NCI-H2081 (cell line): ENCODE measurements around the gene HIPK2.
"Not testable (repeated sequence)": the region's sequence is repeated elsewhere in the genome, so short reads cannot be mapped to it uniquely, and the experiment has no call there.

ENCODE experiments used
- DNase-seq, 2 experiments: peaks; one replicate each; lab custom pipeline; 2025; lab: John Stamatoyannopoulos, UW

HIPK2 gene

DNA sequence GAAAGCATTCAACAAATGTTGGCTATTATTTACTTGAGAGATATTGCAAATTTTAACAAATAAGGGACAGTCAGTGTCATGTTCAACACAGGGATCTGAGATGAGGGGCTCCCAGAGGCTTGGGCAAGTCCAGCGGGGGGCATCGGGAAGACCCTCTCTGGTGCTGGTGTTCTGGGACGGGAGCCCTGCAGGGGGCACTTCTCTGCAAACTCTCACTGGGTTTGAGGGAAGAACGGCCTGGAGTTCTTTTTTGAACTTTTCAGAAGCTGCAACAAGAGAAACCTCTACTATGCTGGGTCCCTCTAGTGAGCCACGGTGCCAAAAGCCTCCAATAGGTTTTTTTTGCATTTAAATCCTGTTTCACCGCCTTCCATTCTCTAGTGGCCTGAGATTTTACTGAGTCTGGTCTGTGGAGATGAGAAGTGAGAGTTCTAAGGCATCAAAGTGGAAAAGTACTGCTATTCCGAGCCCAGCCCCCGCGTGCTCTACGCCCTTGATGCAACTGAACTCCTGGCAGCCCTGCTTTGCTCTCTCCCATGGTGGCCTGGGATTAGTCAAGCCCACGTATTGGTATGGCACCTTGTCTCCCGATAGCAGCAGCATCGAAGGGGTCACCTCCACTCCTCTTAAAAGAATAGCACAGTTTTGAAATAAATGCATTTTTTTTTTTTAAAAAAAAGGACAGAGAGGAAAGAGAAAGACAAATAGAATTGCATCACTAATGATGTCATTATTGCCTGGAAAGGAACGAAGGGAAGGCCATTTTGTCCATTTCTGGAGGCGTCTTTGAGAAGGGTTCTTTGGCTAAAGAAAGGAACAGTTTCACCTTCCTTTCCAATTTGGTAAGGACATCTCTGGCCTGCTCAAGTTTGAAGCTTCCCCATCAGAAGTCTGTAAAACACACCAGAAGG lies 210.8 kb downstream of the HIPK2 start:
- no peak for DNase-seq

- DNase-seq = no peak
Measured at GRCh38 chr7:139566075-139566474, 211.7 kb downstream of the HIPK2 start.

GRCh38 chr7:139563856-139564255 lies 213.9 kb downstream of the HIPK2 start:
- no peak for DNase-seq

GRCh38 chr7:139562961-139563565 lies 214.7 kb downstream of the HIPK2 start:
- no peak for DNase-seq

DNA sequence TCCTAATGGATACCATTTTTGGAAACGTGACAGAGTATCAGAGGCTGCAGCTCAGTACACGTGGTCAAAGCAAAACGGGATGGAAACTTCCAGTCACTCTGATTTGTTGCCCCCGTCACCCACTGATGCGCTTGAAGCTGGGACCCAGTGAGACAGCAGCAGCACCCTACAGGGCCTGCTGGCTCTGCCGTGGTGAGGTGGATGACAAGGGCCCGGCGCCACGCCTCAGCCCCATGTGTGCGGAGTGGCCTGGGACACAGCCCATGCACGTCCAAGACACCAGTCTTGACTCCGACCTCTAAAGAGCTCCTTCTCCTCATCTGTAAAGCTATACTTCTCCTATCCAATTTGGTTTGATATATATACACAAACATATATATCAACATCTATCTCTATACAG lies 215.3 kb downstream of the HIPK2 start:
- no peak for DNase-seq

DNA sequence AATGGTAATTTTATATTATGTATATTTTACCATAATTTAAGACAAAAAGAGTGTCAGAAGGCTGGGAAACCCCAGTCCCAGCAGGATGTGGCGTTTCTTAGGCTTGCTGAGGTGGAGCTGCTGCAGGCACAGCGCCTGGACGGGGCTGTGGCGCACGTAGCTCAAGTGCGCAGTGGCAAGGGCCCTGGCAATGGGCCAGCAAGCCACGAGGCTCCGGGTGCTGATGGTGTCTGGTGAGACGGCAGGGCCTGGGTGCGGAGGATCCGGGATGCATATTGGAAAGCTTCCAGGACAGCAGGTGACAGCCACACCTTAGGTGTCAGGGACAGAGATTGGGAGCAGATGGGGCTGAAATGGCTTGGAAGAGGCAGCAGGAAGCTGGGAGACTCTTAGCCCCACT lies 217.1 kb downstream of the HIPK2 start:
- DNase-seq = peak in 1 of 2 experiments; percentile 49

DNA sequence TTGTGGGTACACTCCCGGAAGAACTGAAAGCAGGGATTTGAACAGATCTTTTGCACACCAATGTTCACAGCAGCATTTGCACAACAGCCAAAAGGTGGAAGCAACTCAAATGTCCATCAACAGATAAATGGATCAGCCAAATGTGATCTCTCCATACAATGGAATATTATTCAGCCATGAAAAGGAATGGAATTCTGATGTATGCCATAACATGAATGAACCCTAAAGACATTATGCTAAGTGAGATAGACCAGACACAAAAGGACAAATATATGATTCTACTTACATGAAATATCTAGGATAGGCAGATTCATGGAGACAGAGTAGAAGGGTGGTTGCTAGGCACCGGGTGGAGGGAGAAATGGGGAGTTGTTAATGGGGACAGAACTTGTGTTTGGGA lies 217.6 kb downstream of the HIPK2 start:
- no peak for DNase-seq

- DNase-seq = no peak
Measured at GRCh38 chr7:139559364-139560105, 218.3 kb downstream of the HIPK2 start.

GRCh38 chr7:139557857-139558581 lies 219.8 kb downstream of the HIPK2 start:
- DNase-seq = no peak

DNA sequence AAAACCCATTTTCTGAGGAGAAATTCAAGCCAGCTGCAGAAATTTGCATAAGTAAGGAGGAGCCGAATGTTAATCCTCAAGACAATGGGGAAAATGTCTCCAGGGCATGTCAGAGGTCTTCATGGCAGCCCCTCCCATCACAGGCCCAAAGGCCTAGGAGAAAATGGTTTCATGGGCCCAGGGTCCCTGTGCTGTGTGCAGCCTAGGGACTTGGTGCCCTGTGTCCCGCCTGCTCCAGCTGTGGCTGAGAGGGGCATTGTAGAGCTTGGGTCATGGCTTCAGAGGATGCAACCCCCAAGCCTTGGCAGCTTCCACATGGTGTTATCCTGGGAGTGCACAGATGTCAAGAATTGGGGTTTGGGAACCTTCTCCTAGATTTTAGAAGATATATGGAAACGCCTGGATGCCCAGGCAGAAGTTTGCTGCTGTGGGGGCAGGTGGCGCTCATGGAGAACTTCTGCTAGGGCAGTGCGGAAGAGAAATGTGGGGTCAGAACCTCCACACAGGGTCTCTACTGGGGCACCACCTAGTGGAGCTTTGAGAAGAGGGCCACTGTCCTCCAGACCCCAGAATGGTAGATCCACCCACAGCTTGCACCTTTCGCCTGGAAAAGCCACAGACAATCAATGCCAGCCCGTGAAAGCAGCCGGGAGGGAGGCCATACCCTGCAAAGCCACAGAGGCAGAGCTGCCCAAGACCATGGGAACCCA lies 223.7 kb downstream of the HIPK2 start:
- DNase-seq = not testable (repeated sequence)

DNA sequence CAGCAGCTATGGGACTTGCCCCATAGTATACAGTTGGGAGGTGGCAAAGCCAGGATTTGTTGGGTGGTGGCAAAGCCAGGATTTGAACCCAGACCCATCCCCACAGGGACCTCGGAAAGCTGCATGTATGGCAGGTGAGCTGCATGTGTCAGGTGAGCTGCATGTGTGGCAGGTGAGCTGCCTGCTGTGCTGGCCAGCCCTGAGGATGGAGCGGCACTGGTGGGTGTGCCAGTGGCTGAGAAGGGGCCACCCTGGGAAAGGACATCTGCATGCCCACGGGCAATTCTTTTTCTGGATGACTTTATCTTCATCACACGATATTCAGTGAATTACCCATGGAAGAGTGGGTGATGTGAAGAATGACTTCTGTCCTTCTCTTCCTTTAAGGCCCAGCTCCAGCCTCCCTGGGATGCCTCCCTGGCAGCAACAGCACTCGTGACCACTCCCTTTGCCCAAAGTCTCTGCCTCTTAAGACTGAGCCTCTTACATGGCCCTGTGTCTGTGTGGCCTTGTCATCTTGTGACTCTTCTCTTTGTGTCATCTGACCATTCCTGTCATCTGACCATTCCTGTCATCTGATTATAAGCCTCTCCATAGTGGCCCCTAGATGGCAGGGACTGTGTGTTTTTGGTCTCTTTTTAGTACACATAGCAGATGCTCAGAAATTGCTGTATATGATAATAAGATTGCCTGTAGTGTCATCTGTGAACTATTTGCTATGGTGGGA lies 229.3 kb downstream of the HIPK2 start:
- DNase-seq = no peak

GRCh38 chr7:139544645-139545044 lies 233.2 kb downstream of the HIPK2 start:
- DNase-seq = no peak

GRCh38 chr7:139543801-139544603 lies 233.8 kb downstream of the HIPK2 start:
- DNase-seq = no peak

- no peak for DNase-seq
Measured at GRCh38 chr7:139542308-139543151, 235.3 kb downstream of the HIPK2 start.

DNA sequence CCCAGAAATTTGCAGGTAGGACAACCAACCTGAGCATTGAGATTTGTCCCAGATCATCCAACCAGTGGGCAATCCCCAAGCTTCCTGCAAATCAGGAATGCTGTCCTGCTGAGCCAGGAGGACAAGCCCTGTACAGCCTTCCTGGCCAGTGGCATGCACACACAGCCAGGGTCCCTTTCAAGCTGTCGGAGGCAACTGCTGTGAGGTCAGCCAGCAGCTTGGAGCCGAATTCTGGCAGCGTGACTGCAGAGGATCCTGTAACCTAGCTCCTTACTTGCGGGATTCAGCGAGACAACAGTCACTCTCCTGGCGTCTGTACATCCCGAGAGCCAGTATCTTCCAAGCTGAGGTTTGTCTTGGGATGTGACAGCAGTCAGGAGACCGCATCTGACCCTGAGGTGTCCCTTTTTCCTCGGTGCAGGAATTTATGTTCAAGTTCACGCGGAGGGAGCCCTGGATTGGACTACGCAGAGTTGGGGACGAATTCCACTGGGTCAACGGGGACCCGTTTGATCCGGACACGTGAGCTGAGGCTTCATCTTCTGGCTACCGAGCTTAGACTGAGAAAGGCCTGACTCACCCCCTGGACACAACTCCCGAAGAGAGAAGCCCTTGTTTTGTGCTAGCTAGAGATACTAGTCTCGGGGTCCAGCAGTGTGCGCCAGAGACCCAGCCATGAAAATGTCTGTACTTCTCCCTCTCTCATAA lies 236.0 kb downstream of the HIPK2 start:
- no peak for DNase-seq

DNA sequence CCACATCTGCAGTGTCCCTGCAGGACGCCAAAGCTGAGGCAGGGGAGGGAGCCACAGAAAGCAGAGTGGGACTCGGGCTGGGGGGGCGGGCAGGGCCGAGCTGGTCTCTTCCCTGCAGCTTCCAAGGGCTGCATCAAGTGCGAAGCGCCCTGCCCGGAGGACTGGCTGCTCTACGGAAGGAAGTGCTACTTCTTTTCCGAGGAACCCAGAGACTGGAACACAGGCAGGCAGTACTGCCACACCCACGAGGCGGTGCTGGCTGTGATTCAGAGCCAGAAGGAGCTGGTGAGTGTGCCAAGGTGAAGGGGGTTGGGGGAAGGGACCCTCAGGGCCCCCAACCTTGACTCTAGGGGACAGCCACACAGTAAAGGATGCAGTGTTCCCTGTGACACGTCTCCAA lies 237.6 kb downstream of the HIPK2 start:
- DNase-seq = no peak

- DNase-seq = no peak
Measured at GRCh38 chr7:139538881-139539635, 238.7 kb downstream of the HIPK2 start.

DNA sequence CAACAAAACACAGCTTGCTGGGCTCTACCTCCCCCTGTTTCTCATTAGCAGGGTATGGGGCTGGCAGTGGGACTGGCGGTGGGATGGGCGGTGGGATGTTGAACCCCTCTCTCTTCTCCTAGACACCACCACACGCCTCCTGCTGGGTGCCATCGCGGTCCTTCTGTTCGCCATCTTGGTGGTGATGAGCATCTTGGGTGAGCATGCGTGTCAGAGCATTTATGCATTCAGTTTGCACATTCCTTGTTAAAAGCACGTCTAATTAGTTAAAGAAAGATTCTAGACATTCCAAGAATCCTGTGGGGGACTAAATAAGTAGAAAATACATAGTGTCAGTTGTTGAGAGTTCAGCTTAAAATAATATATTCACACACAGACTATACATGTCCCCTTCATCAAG lies 241.6 kb downstream of the HIPK2 start:
- no peak for DNase-seq
